ENCODE measurements around the gene SYT10.

Gene SYT10

DNA sequence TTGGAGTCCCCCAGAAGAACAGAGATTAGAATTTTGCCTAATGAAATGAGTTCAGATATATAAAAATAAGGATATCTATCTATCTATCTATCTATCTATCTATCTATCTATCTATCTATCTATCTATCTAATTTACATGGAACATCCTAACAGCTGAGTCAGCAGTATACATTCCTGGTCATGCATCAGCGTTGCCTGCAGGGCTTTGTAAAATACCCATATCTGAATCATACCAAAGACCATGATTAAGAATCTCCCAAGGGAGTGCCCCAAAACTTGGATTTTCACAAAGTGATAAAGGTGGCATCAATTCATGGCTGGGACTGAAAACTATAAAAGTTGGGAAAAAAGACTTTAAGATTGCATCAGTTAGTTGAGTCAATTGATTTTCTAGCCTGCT, 32.7 kb upstream of the SYT10 start:
- peaks cover 3% of the 10 kb centered on the region for H3K27me3 Mint-ChIP-seq (ENCODE audit: low read depth, poor library complexity)
- TF ChIP-seq, protein P1, sequence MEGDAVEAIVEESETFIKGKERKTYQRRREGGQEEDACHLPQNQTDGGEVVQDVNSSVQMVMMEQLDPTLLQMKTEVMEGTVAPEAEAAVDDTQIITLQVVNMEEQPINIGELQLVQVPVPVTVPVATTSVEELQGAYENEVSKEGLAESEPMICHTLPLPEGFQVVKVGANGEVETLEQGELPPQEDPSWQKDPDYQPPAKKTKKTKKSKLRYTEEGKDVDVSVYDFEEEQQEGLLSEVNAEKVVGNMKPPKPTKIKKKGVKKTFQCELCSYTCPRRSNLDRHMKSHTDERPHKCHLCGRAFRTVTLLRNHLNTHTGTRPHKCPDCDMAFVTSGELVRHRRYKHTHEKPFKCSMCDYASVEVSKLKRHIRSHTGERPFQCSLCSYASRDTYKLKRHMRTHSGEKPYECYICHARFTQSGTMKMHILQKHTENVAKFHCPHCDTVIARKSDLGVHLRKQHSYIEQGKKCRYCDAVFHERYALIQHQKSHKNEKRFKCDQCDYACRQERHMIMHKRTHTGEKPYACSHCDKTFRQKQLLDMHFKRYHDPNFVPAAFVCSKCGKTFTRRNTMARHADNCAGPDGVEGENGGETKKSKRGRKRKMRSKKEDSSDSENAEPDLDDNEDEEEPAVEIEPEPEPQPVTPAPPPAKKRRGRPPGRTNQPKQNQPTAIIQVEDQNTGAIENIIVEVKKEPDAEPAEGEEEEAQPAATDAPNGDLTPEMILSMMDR (IDR thresholded peaks at IDR 0.05): no peak
- no peak overlapping the region for H3K27ac Mint-ChIP-seq
- H3K9me3 Mint-ChIP-seq: no peaks in the 10 kb centered on the region
- H3K4me1 Mint-ChIP-seq: no peaks in the 10 kb centered on the region
- no peaks in the 10 kb centered on the region for H3K36me3 Mint-ChIP-seq (ENCODE audit: low read depth)
- no peak overlapping the region for H3K4me3 Mint-ChIP-seq
- no peak for DNase-seq

DNA sequence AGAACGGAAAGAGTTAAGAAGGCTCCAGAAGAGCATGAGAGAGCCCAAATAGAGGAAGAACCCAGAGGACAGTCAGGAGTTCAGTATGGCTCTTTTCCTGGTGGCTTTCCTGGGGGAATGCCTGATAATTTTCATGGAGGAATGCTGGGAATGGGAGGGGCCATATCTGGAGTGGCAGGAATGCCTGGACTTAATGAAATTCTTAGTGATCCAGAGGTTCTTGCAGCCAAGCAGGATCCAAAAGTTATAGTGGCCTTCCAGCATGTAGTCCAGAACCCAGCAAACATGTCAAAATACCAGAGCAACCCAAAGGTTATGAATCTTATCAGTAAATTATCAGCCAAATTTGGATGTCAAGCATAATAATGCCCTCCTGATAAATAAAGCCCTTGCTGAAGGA, 15.5 kb upstream of the SYT10 start:
- Mint-ChIP-seq H3K27me3 (ENCODE audit: low read depth, poor library complexity) (no peaks in the 10 kb centered on the region), H3K36me3 (ENCODE audit: low read depth) (no peaks in the 10 kb centered on the region), H3K4me1 (no peaks in the 10 kb centered on the region), H3K9me3 (peaks cover 8% of the 10 kb centered on the region), H3K4me3 (no peak overlapping the region), H3K27ac (no peak overlapping the region)
- TF ChIP-seq, protein P1 (IDR thresholded peaks at IDR 0.05): no peak
- DNase-seq: no peak

DNA sequence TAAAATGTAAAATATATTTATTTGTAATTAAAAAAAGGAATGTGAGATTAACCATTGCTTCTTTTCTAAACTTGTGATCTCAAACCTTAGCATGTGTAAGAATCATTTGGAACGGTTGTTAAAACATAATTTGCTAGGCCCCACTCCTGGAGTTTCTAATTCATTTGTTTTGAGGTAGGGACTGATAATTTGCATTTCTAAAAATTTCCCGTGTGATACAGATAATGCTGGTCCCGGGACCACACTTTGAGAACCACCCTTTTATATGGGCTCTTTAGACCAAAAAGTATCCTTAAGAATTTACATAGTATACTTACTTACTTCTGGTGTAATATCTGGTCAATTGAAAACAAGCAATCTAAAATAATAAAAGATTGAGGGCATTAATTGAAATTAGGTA, 10.9 kb upstream of the SYT10 start:
- Mint-ChIP-seq H3K9me3 (no peaks in the 10 kb centered on the region), H3K27ac (no peak overlapping the region), H3K4me1 (no peaks in the 10 kb centered on the region), H3K4me3 (no peak overlapping the region), H3K27me3 (ENCODE audit: low read depth, poor library complexity) (peaks cover 8% of the 10 kb centered on the region), H3K36me3 (ENCODE audit: low read depth) (no peaks in the 10 kb centered on the region)
- TF ChIP-seq, protein P1 (IDR thresholded peaks at IDR 0.05): no peak
- no peak for DNase-seq

DNA sequence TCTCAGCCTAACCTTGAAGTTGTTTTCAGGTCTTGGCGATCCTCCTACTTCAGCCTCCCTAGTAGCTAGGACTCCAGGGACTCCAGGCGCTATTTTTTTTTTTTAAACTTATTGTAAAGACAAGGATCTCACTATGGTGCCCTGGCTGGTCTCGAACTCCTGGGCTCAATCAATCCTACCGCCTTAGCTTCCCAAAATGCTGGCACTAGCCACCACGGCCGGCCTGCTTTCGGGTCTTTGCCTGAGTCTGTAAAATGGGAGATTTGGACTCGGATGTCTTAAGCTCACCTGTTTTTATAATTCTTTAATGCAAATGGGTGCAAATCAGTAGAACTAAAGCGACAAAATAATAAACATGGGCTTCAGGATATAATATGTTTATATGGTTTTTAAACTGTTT, 858 bp upstream of the SYT10 start:
- DNase-seq: no peak
- H3K27me3 Mint-ChIP-seq (ENCODE audit: low read depth, poor library complexity): peaks cover 84% of the 10 kb centered on the region
- no peak overlapping the region for H3K27ac Mint-ChIP-seq
- H3K9me3 Mint-ChIP-seq: no peaks in the 10 kb centered on the region
- H3K4me1 Mint-ChIP-seq: peaks cover 9% of the 10 kb centered on the region
- TF ChIP-seq, protein P1 (IDR thresholded peaks at IDR 0.05): no peak
- peak overlapping the region; percentile 80 for H3K4me3 Mint-ChIP-seq
- H3K36me3 Mint-ChIP-seq (ENCODE audit: low read depth): no peaks in the 10 kb centered on the region

DNA sequence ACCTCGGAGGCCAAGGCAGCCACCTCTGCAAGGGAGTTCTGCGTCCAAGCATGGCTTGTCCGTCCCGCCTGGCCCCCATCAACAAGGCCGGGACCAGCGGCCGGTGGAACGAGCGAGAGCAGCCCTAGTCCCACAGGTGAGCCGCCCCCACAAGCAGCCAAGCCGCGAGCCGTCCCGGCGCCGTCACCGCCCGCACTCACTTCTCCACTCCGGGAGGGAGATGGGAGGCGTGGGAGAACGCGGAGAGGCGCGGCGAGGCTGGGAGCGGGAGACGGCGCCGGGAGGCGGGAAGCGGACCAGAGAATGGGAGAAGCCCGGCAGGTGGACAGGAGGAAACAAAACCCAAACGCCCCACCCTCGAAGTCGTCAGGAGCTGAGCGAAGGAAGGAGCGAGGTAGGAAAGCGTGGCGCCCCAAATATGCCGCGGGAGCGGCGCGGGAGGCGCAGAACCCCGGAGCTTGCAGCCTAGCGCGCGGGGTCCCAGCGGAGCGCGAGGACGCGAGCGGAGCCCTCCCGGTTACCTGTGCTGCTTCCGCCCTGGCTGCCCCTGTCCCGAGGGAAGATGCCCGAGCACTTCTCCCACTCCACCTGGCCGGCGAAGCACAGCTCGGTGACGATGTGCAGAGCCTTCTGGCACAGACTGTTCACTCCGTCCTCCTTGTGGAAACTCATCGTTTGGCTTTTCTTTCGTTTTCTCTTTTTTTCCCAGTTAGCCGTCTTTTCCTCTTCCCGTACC, 600 bp downstream of the SYT10 start:
- Mint-ChIP-seq H3K9me3 (no peaks in the 10 kb centered on the region), H3K36me3 (ENCODE audit: low read depth) (no peaks in the 10 kb centered on the region), H3K4me1 (peaks cover 9% of the 10 kb centered on the region), H3K4me3 (peak overlapping the region; percentile 90), H3K27ac (no peak overlapping the region), H3K27me3 (ENCODE audit: low read depth, poor library complexity) (peaks cover 89% of the 10 kb centered on the region)
- TF ChIP-seq, protein P1 (IDR thresholded peaks at IDR 0.05): no peak
- DNase-seq: peak; percentile 62
